ENCODE data around the gene CPSF4.
A peak's percentile ranks its signal among the peaks of the same experiment; 100 is the strongest.
"Not testable (repeated sequence)": the region's sequence is repeated elsewhere in the genome, so short reads cannot be mapped to it uniquely, and the experiment has no call there.

The CPSF4 gene

GRCh38 chr7:99478464-99479440, 40.0 kb downstream of the CPSF4 start:
- no peak for DNase-seq (ENCODE audit: extremely low read depth in 1 of 2, low read depth in 1 of 2)

- DNase-seq (ENCODE audit: extremely low read depth in 1 of 2, low read depth in 1 of 2): no peak
Observed at GRCh38 chr7:99485094-99485493, 46.4 kb downstream of the CPSF4 start.

GRCh38 chr7:99489235-99489634, 50.5 kb downstream of the CPSF4 start:
- DNase-seq (ENCODE audit: extremely low read depth in 1 of 2, low read depth in 1 of 2): no peak

GRCh38 chr7:99490878-99491277, 52.1 kb downstream of the CPSF4 start:
- no peak for DNase-seq (ENCODE audit: extremely low read depth in 1 of 2, low read depth in 1 of 2)

- DNase-seq (ENCODE audit: extremely low read depth in 1 of 2, low read depth in 1 of 2): no peak
Observed at GRCh38 chr7:99493823-99494222, 55.1 kb downstream of the CPSF4 start.

GRCh38 chr7:99497766-99498545, 59.2 kb downstream of the CPSF4 start:
- DNase-seq (ENCODE audit: extremely low read depth in 1 of 2, low read depth in 1 of 2): no peak

GRCh38 chr7:99498546-99498944, 59.8 kb downstream of the CPSF4 start:
- DNase-seq (ENCODE audit: extremely low read depth in 1 of 2, low read depth in 1 of 2): no peak

GRCh38 chr7:99499371-99499720, 60.6 kb downstream of the CPSF4 start:
- DNase-seq (ENCODE audit: extremely low read depth in 1 of 2, low read depth in 1 of 2): no peak

- DNase-seq (ENCODE audit: extremely low read depth in 1 of 2, low read depth in 1 of 2): peak; percentile 55 to 78
Observed at GRCh38 chr7:99499721-99500636, 61.2 kb downstream of the CPSF4 start, which contains the start of gene ZNF394. TSS of gene ZNF394 (minus strand) at chr7:99500281. CDS start at chr7:99500093, 188 bp downstream.

- no peak for DNase-seq (ENCODE audit: extremely low read depth in 1 of 2, low read depth in 1 of 2)
Observed at GRCh38 chr7:99500637-99501009, 61.9 kb downstream of the CPSF4 start.

- DNase-seq (ENCODE audit: extremely low read depth in 1 of 2, low read depth in 1 of 2): not testable (repeated sequence)
Observed at GRCh38 chr7:99501236-99501635, 62.5 kb downstream of the CPSF4 start.

- DNase-seq (ENCODE audit: extremely low read depth in 1 of 2, low read depth in 1 of 2): no peak
Observed at GRCh38 chr7:99504281-99504602, 65.5 kb downstream of the CPSF4 start.

- DNase-seq (ENCODE audit: extremely low read depth in 1 of 2, low read depth in 1 of 2): peak; percentile 88 to 96
Observed at GRCh38 chr7:99504603-99505323, 66.0 kb downstream of the CPSF4 start, which contains the start of gene ZKSCAN5. TSS of gene ZKSCAN5 (plus strand) at chr7:99504662. CDS start at chr7:99506045, 1,383 bp downstream.

- DNase-seq (ENCODE audit: extremely low read depth in 1 of 2, low read depth in 1 of 2): no peak
Observed at GRCh38 chr7:99505324-99505662, 66.5 kb downstream of the CPSF4 start.

Data from activated CD8-positive, alpha-beta memory T cell treated with anti-CD3 and anti-CD28 coated beads for 1 hour (primary cell).